GM12878 (cell line): Measurements from ENCODE around the gene NEK7. TPM values are rescaled to one million over a fixed set of nuclear protein-coding genes. Genes with fewer than 3 reads are reported as not detected.

Source experiments
- ATAC-seq: fragments of 200-7000 bp; cut with Tn5 transposase; 3 replicates; pipeline ENCODE4 v1.9.1; 2020; ENCODE audit warnings: mild to moderate bottlenecking, moderate library complexity
- BruUV-seq: library from RNA; stranded (reverse); fragments of 400-500 nt; replicated peaks from 2 replicates; lab custom pipeline; 2021; lab: Mats Ljungman, UMichigan
- CTCF ChIA-PET: fragments of 300-600 bp; sonication (Branson Sonifier 250); formaldehyde crosslinking; extraction: SDS; loops from one replicate; lab custom pipeline; 2021; ENCODE audit warnings: inconsistent platforms; lab: Yijun Ruan, JAX
- POLR2A ChIA-PET: fragments of 350-600 bp; formaldehyde crosslinking; extraction: SDS; loops from one replicate; lab custom pipeline; 2021; ENCODE audit warnings: inconsistent platforms; lab: Charles Lee
- RAD21 ChIA-PET: fragments of 300-600 bp; sonication (Branson Sonifier 250); formaldehyde crosslinking; loops from one replicate; lab custom pipeline; 2023; ENCODE audit warnings: antibody characterized with exemption; ENCODE audit not compliant: unreplicated experiment; lab: Charles Lee
- SMC1A ChIA-PET: fragments of 300-600 bp; sonication (Branson Sonifier 250); formaldehyde crosslinking; loops from one replicate; lab custom pipeline; 2023; ENCODE audit not compliant: unreplicated experiment, uncharacterized antibody; lab: Charles Lee
- DNase-seq: peaks from one replicate; pipeline ENCODE4 v3.0.0-alpha.2; 2011; ENCODE audit warnings: low read depth, low spot score
- FAIRE-seq: peaks from 3 replicates; lab custom pipeline; 2011; peaks lifted over from hg19 to GRCh38; lab: Jason Lieb, UNC
- H2AFZ ChIP-seq: 2 replicates; pipeline ENCODE4 v1.6.0; 2011; ENCODE audit warnings: low read depth, low read length, control low read depth; ENCODE audit not compliant: control insufficient read depth
- H3K27ac ChIP-seq: 2 replicates; pipeline ENCODE4 v1.5.1; 2011; ENCODE audit warnings: control low read depth; ENCODE audit not compliant: control insufficient read depth, insufficient read depth
- H3K27me3 ChIP-seq, 2 experiments: replicated peaks in 1 of 2; 2 replicates each; pipeline versions ENCODE4 v1.6.0 to v1.6.1; 2011; ENCODE audit warnings: low read length in 1 of 2; ENCODE audit not compliant: control insufficient read depth in 2 of 2, insufficient read depth in 2 of 2
- H3K36me3 ChIP-seq, 2 experiments: 2 replicates each; pipeline ENCODE4 v1.5.1; 2011; ENCODE audit warnings: low read length in 1 of 2; ENCODE audit not compliant: control insufficient read depth in 2 of 2, insufficient read depth in 2 of 2
- H3K4me1 ChIP-seq: 2 replicates; pipeline ENCODE4 v1.6.1; 2011; ENCODE audit warnings: mild to moderate bottlenecking, low read length, moderate library complexity, mixed read lengths; ENCODE audit not compliant: control insufficient read depth, insufficient read depth
- H3K4me2 ChIP-seq: 2 replicates; pipeline ENCODE4 v1.6.0; 2011; ENCODE audit warnings: control low read depth; ENCODE audit not compliant: control insufficient read depth, insufficient read depth
- H3K4me3 ChIP-seq: fragments of 200-600 bp; sonication (generic); 2 replicates; pipeline ENCODE4 v1.5.1; 2016
- H3K79me2 ChIP-seq: 2 replicates; pipeline ENCODE4 v1.6.0; 2011; ENCODE audit warnings: low read length; ENCODE audit not compliant: control insufficient read depth, insufficient read depth
- H3K9ac ChIP-seq: 2 replicates; pipeline ENCODE4 v1.8.0; 2011; ENCODE audit warnings: low read length, control low read depth, mixed read lengths; ENCODE audit not compliant: control insufficient read depth, insufficient read depth
- H3K9me3 ChIP-seq: replicated peaks from 3 replicates; pipeline ENCODE4 v1.5.1; 2011; ENCODE audit warnings: mild to moderate bottlenecking, low read length; ENCODE audit not compliant: control insufficient read depth, insufficient read depth
- H4K20me1 ChIP-seq: 2 replicates; pipeline ENCODE4 v1.6.0; 2011; ENCODE audit not compliant: control insufficient read depth, insufficient read depth
- BCL3 ChIP-seq: IDR thresholded peaks from 2 replicates; pipeline ENCODE4 v1.6.1; 2011; ENCODE audit warnings: borderline replicate concordance, low read depth, mild to moderate bottlenecking, moderate library complexity, low read length; ENCODE audit not compliant: insufficient read depth, poor library complexity, severe bottlenecking
- GABPA ChIP-seq: IDR thresholded peaks from 2 replicates; pipeline ENCODE4 v1.6.1; 2014; ENCODE audit warnings: antibody characterized with exemption, low read depth, mild to moderate bottlenecking, inconsistent platforms
- HCFC1 ChIP-seq: fragments of 150-350 bp; IDR thresholded peaks from 2 replicates; pipeline ENCODE4 v1.6.1; 2014; ENCODE audit warnings: low read length
- HDGF ChIP-seq: fragments of 450-650 bp; IDR thresholded peaks from 2 replicates; pipeline ENCODE4 v1.6.1; 2016; ENCODE audit warnings: antibody characterized with exemption
- IRF4 ChIP-seq: IDR thresholded peaks from 2 replicates; pipeline ENCODE4 v1.6.1; 2011; ENCODE audit warnings: low read depth, low read length
- IRF5 ChIP-seq: fragments of 450-650 bp; IDR thresholded peaks from 2 replicates; pipeline ENCODE4 v1.6.1; 2017; ENCODE audit warnings: borderline replicate concordance
- KAT2A ChIP-seq: conservative IDR thresholded peaks from 2 replicates; pipeline ENCODE4 v1.6.1; 2011; ENCODE audit warnings: low read depth, low read length; ENCODE audit not compliant: control insufficient read depth
- POLR2AphosphoS5 ChIP-seq: IDR thresholded peaks from 2 replicates; pipeline ENCODE4 v1.6.1; 2011; ENCODE audit warnings: mild to moderate bottlenecking, low read length, inconsistent platforms
- TARDBP ChIP-seq: IDR thresholded peaks from 2 replicates; pipeline ENCODE4 v1.6.1; 2016; ENCODE audit warnings: borderline replicate concordance
- YBX1 ChIP-seq: fragments of 450-650 bp; IDR thresholded peaks from 2 replicates; pipeline ENCODE4 v1.6.1; 2016; ENCODE audit warnings: antibody characterized with exemption
- ZNF622 ChIP-seq: fragments of 450-650 bp; IDR thresholded peaks from 2 replicates; pipeline ENCODE4 v1.6.1; 2017; ENCODE audit warnings: mild to moderate bottlenecking, inconsistent platforms
- WGBS: methylation state at CpG from one replicate; pipeline ENCODE4 v1.1.6; 2016; ENCODE audit warnings: low lambda C conversion rate; ENCODE audit not compliant: insufficient replicate concordance, insufficient coverage; ENCODE audit errors: missing lambda C conversion rate; 5-methylcytosine and 5-hydroxymethylcytosine counted together
- in situ Hi-C: fragments of 300-500 bp; cut with MboI; formaldehyde crosslinking; loops from 9 replicates; pipeline ENCODE4 v1.14.3; 2018; ENCODE audit warnings: mixed read lengths
- intact Hi-C: fragments of 100-400 bp; cut with micrococcal nuclease; formaldehyde crosslinking; loops from one replicate; pipeline ENCODE4 v1.14.2; 2022; ENCODE audit not compliant: unreplicated experiment
- polyA plus RNA-seq, 11 experiments: library from polyadenylated mRNA; depleted of rRNA in 4 of 11; unstranded in 6 of 11; stranded (reverse) in 5 of 11; fragments of >200 nt; fragmentation: Nextera tagmentation in 4 of 11; fragmentation: Illumina TruSeq in 1 of 11; extraction: Ambion mirVana in 4 of 11; extraction: Trizol in 1 of 11; gene quantifications; 1 replicate in 1 of 11; 2 replicates in 10 of 11; pipeline versions ENCODE4 v1.2.1 to v1.2.3, GENCODE V29; 2011 to 2016; ENCODE audit warnings: inconsistent platforms in 2 of 11, missing spikeins in 2 of 11, low read depth in 1 of 11
- total RNA-seq, 4 experiments: library from RNA; depleted of rRNA in 3 of 4; stranded (reverse); fragments of >200 nt in 3 of 4; fragmentation: Illumina TruSeq in 1 of 4; extraction: Trizol in 1 of 4; gene quantifications; 2 replicates each; pipeline versions ENCODE4 v1.2.1 to v1.2.3, GENCODE V29; 2013 to 2021

Gene NEK7
- total and polyA plus RNA-seq, 10 of the 15 experiments (the other 5 are each of a cell fraction or from before 2014, with no cell fraction given): 9.4 to 77.7 (median 24.0) TPM

DNA sequence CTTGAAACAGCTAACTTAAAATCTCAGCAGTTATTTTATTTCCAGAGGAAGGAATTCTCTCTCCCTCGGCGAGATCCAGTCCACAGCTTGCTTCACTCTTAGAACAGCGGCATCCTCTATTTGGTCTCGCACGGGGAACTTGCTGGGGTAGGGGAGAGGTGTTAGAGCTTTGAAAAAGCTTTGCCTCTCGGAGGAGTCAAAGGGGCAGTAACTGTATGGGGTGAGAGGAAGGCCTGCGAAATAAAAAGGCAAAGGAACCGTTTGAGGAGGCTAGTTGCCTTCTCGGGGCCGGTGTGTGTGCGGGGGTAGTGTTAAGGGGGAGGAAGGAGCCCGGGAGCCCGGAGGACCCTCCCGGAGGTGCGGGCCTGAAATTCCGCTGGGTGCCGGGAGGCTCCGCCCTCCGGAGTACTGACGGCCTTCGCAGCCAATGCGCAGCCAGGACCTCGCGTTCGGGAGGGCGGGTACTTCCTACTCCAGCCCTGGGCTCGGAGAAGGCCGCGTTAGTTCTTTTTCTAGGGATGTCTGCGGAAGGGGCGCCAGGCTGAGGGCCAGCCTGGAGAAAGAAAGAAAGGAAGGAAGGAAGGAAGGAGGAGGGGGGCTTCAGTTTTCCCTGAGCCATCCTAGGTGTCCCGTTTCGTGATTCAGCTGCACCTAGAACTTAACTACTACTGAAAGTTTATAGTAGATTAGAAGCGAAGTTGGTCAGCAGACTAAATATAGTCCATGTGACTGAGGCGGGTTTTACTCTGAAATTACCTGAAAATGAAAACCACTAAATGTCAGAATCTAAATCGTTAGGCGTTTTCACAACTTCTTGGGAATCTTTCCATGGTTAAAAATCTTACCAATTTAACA is 2.2 kb downstream of the NEK7 start (continued):
- TF ChIP-seq POLR2AphosphoS5: peak; percentile 88
- TF ChIP-seq HDGF: peak; percentile 76
- no peak for TF ChIP-seq TARDBP
- no peak for TF ChIP-seq IRF4
- TF ChIP-seq IRF5: no peak

- Histone ChIP-seq H3K36me3 (no peaks in the 10 kb centered on the region; a peak in 1 of 4 replicates), H3K79me2 (peaks cover 77% of the 10 kb centered on the region), H3K9ac (no peak overlapping the region), H3K4me2 (peak overlapping the region; percentile 7; the same call in 1 of the 2 replicates), H3K9me3 (no peaks in the 10 kb centered on the region), H2AFZ (no peak overlapping the region), H3K27me3 (no peaks in the 10 kb centered on the region), H3K4me3 (peak overlapping the region; percentile 95), H4K20me1 (no peaks in the 10 kb centered on the region), H3K4me1 (peaks cover 19% of the 10 kb centered on the region), H3K27ac (no peak overlapping the region)
- no peak for DNase-seq
- TF ChIP-seq KAT2A: no peak
- TF ChIP-seq YBX1: no peak
- TF ChIP-seq BCL3: no peak
- 0 out of 2 replicates have a peak, but pooled peaks have one; percentile 7 for TF ChIP-seq GABPA
- no peak for TF ChIP-seq ZNF622
- no peak for TF ChIP-seq HCFC1
- no TSS peak for BruUV-seq
- FAIRE-seq: no peak
- ChIA-PET SMC1A (interaction anchor here (1.7 to 2.7 kb wide), 3 partner anchors 8 to 93 kb away, joined by 3 to 18 read pairs (median 5); no protein-coding TSS in a partner anchor), CTCF (interaction anchor here (2.5 kb wide), 1 partner anchor 8 kb away, joined by 18 read pairs; no protein-coding TSS in a partner anchor), POLR2A (interaction anchor here (3.0 kb wide), 1 partner anchor 8 kb away, joined by 17 read pairs; no protein-coding TSS in a partner anchor), RAD21 (interaction anchor here (0.9 kb wide), 1 partner anchor 19 kb away, joined by 3 read pairs; no protein-coding TSS in a partner anchor)
- in situ Hi-C loops: loop anchor here (10.0 kb wide), 1 partner anchor 515 kb away; no protein-coding TSS in a partner anchor
- intact Hi-C loops: no loop called here
- WGBS: 98% methylated on average over 7 of the region's 7 CpGs
- ATAC-seq: no peak
These were observed 3.4 kb downstream of the NEK7 start for GRCh38 chr1:198160222-198160621.
